HL-60 (cell line): ENCODE measurements around the gene DNAH7.
A peak's percentile ranks its signal among the peaks of the same experiment; 100 is the strongest.

Experiments
- DNase-seq, 2 experiments: peaks; one replicate each; pipeline ENCODE4 v3.0.0-alpha.2; 2010 to 2020; ENCODE audit warnings: low read depth in 1 of 2, low spot score in 1 of 2
- H3K27ac ChIP-seq: fragments of 250-450 bp; sonication (Bioruptor Pico); replicated peaks from 2 replicates; pipeline ENCODE4 v1.5.1; 2020; ENCODE audit warnings: mild to moderate bottlenecking, moderate library complexity
- H3K27me3 ChIP-seq: fragments of 250-450 bp; sonication (Bioruptor Pico); 2 replicates; pipeline ENCODE4 v1.5.1; 2021; ENCODE audit warnings: mild to moderate bottlenecking, moderate library complexity; ENCODE audit not compliant: insufficient read depth, poor library complexity, severe bottlenecking
- H3K4me3 ChIP-seq: replicated peaks from 2 replicates; pipeline ENCODE4 v1.5.1; 2011; ENCODE audit warnings: mild to moderate bottlenecking, control low read depth, low read length; ENCODE audit not compliant: insufficient read depth
- GABPA ChIP-seq: IDR thresholded peaks from 2 replicates; pipeline ENCODE4 v1.6.1; 2012; ENCODE audit warnings: low read depth
- POLR2AphosphoS5 ChIP-seq: IDR thresholded peaks from 2 replicates; pipeline ENCODE4 v1.6.1; 2012; ENCODE audit warnings: low read depth
- SPI1 ChIP-seq: IDR thresholded peaks from 2 replicates; pipeline ENCODE4 v1.6.1; 2012; ENCODE audit warnings: low read depth, mild to moderate bottlenecking, borderline replicate concordance
- TF ChIP-seq, protein P1 (sequence below): IDR thresholded peaks from 2 replicates; pipeline ENCODE4 v1.6.1; 2012; ENCODE audit warnings: low read depth; ENCODE audit not compliant: insufficient replicate concordance
- TF ChIP-seq, protein P2 (sequence below): IDR thresholded peaks from one replicate; pipeline ENCODE4 v1.5.1; 2011; ENCODE audit warnings: low read length, control low read depth, inconsistent platforms; ENCODE audit not compliant: insufficient read depth

DNAH7 gene

DNA sequence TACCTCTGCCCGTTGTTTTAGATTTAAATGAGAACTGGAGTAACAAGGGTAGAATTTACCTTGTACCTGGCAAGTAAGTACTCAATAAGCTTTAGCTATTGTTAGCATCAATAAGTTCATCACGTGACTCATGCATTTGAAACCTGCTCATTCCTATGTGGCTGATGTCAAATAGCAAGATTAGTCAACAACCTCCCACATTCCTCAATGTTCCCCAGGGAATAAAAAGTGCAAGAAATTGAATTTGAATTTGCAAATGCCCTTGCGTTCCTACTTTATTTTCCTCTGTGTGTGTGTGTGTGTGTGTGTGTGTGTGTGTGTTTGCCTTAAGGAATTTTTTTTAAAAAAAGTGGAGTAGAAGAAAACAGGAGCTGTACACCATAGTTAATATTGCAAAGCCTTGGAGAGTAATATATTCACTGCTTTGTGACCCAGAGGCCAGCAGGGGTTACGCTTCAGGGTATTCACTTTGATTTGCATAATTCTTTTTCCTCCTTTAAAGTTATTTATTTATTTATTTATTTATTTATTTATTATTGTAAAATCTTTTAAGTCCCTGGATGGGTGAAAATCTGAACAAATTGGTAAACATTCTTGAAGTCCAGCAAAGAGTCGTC is 43.9 kb upstream of the DNAH7 start:
- Histone ChIP-seq H3K4me3 (no peak overlapping the region), H3K27ac (no peak overlapping the region), H3K27me3 (no peaks in the 10 kb centered on the region)
- DNase-seq: no peak
- TF ChIP-seq, protein P1, sequence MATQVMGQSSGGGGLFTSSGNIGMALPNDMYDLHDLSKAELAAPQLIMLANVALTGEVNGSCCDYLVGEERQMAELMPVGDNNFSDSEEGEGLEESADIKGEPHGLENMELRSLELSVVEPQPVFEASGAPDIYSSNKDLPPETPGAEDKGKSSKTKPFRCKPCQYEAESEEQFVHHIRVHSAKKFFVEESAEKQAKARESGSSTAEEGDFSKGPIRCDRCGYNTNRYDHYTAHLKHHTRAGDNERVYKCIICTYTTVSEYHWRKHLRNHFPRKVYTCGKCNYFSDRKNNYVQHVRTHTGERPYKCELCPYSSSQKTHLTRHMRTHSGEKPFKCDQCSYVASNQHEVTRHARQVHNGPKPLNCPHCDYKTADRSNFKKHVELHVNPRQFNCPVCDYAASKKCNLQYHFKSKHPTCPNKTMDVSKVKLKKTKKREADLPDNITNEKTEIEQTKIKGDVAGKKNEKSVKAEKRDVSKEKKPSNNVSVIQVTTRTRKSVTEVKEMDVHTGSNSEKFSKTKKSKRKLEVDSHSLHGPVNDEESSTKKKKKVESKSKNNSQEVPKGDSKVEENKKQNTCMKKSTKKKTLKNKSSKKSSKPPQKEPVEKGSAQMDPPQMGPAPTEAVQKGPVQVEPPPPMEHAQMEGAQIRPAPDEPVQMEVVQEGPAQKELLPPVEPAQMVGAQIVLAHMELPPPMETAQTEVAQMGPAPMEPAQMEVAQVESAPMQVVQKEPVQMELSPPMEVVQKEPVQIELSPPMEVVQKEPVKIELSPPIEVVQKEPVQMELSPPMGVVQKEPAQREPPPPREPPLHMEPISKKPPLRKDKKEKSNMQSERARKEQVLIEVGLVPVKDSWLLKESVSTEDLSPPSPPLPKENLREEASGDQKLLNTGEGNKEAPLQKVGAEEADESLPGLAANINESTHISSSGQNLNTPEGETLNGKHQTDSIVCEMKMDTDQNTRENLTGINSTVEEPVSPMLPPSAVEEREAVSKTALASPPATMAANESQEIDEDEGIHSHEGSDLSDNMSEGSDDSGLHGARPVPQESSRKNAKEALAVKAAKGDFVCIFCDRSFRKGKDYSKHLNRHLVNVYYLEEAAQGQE: no peak

DNA sequence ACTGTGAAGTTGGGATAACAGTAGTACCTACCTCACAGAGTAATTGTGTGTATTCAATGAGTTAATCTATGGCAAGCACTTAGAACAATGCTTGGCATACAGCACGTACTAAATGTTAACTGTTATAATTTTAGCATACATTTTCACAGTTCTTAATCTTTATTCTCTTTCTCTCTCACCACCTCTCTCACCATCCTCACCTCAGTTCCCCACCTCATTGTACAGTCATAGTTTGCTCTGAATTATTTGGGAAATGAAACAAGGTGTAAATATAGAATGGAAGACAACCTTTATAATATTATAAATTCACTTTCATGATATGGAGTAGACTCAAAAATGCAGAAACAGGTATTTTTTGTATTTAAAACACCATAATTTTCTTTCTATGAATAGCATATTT is 40.0 kb upstream of the DNAH7 start:
- no peak for DNase-seq
- Histone ChIP-seq H3K27me3 (no peaks in the 10 kb centered on the region), H3K4me3 (no peak overlapping the region), H3K27ac (no peak overlapping the region)
- TF ChIP-seq, protein P1: no peak
- no peak for TF ChIP-seq POLR2AphosphoS5
- TF ChIP-seq, protein P2, sequence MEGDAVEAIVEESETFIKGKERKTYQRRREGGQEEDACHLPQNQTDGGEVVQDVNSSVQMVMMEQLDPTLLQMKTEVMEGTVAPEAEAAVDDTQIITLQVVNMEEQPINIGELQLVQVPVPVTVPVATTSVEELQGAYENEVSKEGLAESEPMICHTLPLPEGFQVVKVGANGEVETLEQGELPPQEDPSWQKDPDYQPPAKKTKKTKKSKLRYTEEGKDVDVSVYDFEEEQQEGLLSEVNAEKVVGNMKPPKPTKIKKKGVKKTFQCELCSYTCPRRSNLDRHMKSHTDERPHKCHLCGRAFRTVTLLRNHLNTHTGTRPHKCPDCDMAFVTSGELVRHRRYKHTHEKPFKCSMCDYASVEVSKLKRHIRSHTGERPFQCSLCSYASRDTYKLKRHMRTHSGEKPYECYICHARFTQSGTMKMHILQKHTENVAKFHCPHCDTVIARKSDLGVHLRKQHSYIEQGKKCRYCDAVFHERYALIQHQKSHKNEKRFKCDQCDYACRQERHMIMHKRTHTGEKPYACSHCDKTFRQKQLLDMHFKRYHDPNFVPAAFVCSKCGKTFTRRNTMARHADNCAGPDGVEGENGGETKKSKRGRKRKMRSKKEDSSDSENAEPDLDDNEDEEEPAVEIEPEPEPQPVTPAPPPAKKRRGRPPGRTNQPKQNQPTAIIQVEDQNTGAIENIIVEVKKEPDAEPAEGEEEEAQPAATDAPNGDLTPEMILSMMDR: no peak
- no peak for TF ChIP-seq GABPA
- TF ChIP-seq SPI1: no peak

DNA sequence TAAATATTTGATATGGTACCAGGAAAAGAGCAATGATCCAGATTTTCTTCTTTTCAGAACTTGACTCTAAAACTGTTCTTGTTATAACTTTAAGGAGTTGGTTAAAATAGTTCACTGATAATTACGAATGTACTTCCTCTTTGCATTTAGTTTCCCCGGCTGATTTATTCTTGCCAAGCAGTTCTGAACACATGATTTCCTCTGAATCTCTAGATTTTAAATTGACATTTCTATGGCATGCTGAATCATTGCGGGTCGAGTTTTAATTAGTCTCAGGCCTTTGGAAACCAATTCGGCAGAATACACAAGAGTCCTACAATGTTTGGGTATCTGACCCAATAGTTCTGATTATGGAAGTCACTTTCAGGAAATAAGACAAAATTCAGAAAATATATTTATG is 37.3 kb upstream of the DNAH7 start:
- H3K4me3 ChIP-seq: no peak overlapping the region
- no peaks in the 10 kb centered on the region for H3K27me3 ChIP-seq
- TF ChIP-seq, protein P1: no peak
- no peak for TF ChIP-seq POLR2AphosphoS5
- TF ChIP-seq, protein P2: no peak
- TF ChIP-seq GABPA: no peak
- peak; percentile 13; the same call in 1 of the 2 replicates for TF ChIP-seq SPI1
- H3K27ac ChIP-seq: no peak overlapping the region
- DNase-seq: peak in 1 of 2 experiments; percentile 5

DNA sequence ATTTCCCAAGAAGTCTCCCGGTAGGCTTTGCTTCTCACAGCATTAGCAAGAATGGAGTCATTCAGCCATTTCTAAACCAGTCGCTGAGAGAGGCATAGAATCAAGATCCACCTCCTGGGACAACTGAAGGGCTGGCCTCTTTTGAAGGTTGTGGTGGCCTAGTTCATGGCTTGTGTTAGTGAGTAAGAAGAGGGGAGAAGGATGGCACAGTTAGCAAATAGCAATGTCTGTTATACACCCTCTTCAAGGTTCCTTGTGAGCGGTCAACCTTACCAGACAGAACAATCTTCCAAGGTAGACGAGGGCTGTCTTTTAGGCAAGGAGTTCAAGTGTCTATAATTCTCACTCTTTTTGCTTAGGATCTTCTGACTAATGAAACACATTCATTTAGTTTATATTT is 35.4 kb upstream of the DNAH7 start:
- DNase-seq: no peak
- Histone ChIP-seq H3K27ac (no peak overlapping the region), H3K27me3 (no peaks in the 10 kb centered on the region), H3K4me3 (no peak overlapping the region)
- TF ChIP-seq, protein P2: no peak
- TF ChIP-seq, protein P1: no peak
- no peak for TF ChIP-seq SPI1
- no peak for TF ChIP-seq POLR2AphosphoS5
- no peak for TF ChIP-seq GABPA
